NCI-H748 treated with DMSO at 0.1 percent for 48 hours (cell line): Measurements from ENCODE around the gene CASK.

Experiments used
- DNase-seq: peaks from one replicate; lab custom pipeline; 2025; lab: John Stamatoyannopoulos, UW

The CASK gene

DNA sequence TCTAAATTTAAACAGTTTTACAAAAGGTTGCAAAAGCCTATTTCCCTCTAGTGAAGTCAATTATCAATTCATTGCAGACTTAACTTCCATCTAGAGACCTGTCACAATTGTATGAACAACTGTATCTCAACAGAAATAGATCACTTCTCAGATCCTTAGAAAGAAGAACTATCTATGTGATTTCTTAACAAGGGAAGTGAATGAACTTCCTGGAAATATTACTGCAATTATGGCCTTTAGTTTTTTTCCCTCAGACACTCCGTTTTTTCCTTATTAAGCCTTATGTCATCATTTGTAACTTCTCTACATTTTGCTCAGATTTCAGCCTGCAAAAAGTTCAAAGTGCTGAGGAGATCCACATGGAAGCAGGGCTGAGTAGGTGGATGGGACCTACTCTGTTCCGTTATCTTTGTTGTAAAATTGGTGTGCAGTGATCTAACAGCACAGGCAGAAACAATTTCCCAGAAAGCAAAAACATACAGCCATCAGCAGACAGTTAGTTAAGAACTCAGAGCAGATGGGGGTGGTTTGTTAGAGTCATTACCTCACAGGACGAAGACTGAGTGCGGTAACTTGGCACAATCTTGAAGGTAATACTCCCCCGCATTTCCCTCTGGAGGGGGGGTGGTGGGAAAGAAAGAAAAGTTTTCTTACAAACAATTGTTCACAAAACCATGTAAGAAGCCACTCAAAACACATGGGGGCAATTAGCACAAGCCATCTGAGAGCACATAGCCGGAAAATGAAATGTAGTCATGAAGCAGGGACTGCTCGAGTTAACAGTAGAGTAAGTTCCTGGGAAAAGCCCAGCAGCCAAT is 363.9 kb downstream of the CASK start:
- DNase-seq = no peak

DNA sequence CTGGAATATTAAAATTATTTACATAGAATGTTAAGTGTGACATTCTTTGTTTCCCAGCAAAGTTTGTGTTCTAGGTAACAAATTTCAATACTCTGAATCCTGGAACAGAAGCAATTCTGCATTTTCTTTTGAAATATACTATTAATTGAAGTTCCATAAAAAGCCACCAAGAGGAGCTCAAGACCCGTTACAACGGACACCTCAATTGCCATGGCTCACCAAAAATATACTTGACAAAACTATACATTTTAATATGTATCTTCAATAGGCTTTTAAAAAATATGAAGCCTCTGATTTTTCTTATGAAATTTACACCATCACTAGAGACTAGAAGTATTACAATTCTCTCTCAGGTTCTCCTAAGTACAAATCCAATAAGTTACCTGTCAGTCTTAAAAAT is 364.8 kb downstream of the CASK start:
- DNase-seq = no peak

DNA sequence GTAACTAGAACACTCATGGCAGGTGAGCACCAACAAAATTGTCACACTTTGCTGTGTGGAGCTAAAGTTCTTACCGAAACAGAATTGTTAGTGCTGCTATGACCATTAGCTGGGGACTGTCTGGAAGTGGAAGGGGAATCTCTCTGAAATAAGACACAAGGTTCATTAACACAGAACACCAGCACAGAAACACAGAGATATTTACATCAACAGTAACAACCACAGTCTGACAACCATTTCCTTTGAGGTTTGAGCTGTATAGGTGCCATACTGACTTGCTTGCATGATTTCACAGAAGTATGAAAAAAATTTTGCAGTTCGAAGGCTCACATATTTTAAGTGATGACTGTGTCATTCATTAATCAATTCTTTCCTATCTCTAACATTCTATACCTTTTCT is 366.4 kb downstream of the CASK start:
- no peak for DNase-seq

DNA sequence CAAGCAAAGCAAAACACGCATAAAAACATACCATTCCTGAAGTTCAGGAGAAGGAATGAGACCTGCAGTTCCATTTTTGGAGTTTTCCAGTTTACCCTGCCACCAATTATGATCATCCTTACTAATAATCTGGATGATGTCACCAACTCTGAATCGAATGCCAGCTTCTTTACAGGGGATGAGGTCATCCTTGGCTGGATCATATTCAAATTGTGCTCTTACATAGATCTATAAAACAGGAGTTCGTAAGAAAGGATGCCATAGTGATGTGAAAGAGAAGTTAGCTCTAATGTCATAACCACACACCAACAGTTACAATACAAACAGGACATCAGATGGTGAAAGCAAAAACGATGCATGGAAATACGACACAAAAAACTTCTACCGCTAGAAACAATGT is 369.7 kb downstream of the CASK start:
- DNase-seq = no peak

DNA sequence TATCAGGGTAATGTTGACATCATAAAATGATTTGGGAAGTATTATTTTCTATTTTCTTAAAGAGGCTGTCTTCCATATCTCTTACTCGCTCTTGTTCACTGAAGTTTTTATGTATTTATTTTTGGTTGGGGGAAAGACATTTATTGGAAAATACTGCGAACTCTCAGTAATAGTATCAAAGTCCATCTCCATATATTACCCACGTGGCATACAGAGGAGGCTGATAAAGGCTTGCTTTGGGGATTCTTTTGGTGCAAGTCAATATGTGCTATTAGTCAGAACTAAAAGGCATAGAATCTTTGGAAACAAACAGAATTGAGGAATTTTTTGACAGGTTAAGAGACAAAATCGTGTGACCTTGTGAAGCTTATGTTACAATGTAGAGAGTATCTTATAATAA is 374.9 kb downstream of the CASK start:
- no peak for DNase-seq

DNA sequence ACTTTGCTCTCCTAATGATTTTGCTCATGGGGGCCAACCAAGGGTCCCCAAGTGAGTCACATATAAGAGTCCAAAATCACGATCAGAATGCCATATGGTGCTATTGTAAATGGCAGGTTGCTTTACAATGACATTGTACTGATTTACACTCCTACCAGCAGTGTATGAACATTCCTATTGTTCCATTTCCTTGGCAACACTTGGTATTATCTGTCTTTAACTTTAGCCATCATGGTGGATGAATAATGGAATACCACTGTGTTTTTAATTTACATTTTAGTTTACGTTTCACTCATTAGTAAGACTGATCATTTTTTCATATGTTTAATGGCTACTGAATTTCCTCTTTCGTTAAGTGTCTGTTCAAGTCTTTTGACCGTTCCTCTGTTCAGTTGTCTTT is 379.7 kb downstream of the CASK start:
- DNase-seq = no peak

DNA sequence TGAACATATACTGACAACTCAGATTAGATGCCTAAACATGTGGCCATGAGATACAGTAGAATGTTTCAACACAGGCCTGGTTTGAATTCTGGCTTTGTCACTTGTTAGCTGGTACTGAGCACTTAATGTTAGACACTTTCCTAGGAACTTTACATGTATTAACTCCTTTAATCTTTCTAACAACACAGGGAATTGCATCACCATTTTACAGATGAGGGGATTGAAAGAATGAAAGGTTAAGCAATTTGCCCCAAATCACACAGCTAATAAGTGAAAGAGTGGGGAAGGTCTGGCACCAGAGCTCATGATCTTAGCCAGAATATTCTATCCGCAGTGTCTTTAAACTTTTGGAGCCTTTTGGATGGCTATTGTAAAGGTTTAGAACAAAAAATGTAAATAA is 380.3 kb downstream of the CASK start:
- DNase-seq = no peak

DNA sequence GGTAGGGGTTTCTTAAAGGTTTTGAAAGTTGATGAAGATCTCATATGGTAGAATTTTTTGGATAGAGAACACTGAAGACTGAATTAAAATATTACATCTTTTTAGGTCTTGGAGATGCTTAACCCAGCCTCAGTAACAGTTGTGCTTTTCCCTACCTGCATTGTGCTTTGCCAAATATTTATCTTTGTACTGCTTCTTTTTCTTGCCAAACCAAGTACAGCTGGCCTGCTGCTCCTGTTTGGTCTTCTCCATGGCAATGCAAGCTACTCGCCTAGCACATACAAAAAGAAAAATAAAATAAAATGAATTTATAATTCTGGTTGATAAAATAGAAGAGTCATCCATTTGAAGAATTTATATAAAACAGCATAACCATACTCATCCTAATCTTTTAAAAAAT is 380.8 kb downstream of the CASK start:
- DNase-seq = no peak

DNA sequence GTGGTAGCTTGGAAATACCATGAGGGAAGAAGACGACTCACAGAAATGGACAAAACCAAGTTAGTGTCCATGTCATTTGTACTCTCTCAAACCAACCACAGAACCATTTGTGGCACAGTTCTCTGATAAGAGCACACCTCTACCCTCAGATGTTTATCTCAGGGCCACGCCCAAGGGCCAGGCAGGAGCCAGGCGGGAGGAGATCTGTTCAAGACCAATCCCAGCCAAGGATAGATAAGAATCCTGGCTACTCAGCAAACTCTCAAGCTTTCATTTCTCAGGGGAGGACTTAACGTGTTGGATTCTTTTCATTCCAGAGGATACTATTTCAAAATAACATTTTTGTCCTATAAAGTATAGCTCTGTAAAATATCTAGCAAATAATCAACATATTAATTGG is 381.2 kb downstream of the CASK start:
- no peak for DNase-seq

DNA sequence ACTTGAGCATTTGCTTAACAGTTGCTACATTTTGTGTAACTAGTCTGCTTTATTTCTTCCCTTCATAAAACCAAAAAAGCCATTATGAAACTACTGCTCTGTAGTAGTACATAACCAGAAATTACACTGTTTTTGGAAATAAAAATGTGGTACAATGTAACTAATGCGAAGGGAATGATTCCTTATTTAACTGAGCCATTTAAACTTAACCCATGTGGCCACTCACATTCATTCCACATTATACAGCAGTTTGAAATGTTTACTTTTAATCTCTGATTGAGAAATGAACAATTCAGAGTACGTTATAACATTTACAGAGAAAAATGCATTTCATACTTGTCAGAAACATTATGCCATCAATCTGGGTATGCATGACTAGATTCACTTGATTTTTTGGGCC is 382.0 kb downstream of the CASK start:
- no peak for DNase-seq

DNA sequence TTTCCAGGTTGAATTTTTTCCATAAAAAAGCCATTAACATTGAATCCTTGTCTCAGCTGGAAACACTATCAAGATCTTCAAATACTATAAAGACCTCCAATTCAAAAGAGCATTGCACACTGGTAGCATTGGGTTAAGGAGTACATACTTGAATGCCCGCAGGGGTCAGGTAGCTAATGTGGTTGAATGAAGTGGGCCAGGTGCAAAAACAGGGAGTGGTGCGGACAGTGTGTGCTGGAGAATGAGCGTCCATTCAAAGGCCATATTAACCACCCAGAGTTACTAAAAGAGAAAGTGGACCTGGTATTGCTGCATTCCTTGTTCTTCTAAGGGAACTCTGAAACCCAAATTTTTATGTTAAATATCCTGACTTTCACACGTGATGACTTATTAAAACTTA is 384.6 kb downstream of the CASK start:
- DNase-seq = peak; percentile 18

DNA sequence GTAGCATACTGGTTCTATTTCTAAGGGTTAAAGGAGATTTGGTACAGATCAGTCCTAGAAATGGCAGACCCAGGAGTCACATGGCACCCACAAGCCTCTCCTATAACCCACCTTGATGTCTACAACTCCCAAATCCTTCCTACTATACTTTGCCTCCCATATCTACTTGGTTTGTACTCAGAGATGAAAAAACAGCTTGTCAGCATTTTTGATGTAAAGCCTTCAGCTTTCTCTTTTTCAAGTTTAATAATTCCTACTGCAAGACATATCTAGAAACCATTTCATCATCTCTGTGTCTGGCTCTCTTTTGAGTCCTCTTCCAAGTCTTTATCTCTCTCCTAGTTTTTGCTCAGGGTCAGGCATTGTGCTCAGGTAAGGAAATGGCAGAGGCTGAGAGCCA is 393.3 kb downstream of the CASK start:
- no peak for DNase-seq

DNA sequence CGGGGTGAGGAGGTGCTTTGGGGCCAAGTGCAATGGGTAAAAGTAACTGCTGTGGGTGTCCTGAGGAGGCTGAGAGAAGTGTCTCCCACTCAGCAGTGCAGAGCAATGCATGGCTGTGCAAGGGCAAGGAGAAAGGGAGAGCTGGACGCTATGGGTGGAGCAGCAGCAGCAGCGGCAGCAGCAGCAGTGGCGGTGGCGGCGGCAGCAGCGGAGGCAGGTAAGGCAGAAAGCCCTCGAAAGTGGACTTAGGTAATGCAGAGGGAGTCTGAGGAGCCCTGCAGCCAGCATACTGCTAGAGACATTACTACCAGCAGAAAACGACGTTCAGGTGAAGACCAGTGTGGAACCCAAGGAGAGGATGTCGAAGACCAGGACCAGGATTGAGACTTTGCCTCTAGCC is 394.1 kb downstream of the CASK start:
- no peak for DNase-seq

DNA sequence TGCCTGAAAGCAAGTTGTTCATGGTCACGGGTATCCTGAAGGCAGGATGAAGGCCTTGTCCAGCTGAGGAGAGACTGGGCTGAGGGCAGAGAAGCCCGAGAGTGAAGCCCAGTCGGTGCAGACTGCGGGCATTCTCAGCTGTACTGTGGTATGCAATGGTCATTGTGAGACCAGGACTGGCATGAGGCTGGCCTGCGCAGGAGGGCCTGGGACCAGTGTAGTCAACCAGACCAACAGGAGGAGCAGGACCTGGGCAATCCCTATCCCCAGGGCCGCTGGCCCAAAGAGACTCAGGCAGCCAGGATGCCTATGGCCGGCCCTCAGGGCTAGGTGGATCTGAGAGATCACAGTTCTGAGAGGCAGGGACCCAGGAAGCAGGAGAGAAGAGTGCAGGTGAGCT is 394.6 kb downstream of the CASK start:
- no peak for DNase-seq

DNA sequence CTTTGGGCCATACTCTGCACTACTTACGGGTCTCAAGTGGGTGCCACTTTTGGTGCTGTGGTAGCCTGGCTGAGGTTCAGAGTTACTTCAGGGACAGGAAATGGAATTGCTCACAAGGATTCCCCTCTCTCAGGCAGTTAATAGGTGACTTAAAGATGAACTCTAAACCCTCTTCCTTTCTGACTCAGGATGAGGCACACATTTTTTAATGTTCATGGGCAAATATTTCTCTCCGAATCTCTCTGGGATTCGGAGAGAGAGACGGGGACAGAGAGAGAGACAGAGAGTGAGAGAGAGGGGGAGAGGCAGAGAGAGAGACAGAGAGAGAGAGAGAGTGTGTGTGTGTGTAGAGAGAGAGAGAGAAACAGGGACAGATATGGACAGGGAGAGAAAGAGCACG is 396.4 kb downstream of the CASK start:
- DNase-seq = no peak

DNA sequence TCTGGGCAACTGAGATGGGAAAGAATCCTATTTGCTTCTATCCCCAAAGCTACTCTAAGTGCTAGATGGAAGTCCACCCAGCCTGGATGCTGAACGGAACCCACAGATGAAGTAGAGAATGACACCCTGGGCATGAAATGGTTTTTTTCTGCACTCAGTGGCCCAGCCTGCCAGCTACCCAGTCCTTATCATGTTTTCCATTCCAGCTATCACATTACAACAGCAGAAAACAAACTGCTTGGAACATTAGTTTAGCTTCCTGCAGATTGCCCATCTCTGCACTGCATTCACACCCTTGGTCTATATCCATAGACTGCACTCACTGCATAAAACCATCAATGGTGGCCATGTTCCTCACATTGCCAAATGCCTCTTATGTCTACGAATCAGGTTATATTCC is 397.1 kb downstream of the CASK start:
- no peak for DNase-seq

DNA sequence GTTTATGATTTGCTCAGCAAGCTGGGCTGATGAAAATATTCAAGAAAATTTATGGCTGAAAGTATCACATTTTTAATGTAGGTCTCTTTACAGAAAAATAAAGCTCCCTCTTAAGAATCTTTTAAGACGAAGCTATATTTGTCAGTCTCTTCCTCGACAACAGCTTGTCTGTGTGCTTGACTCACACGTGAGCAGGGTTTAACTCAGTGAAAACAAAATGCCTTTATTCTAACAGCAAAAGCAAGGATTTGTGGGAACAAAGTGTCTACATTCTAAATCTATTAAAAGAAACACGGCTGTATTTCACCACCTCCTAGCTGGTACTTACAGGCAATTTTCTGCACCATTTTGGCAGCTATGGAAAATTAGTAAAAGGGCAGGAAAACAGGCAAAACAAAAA is 400.7 kb downstream of the CASK start:
- no peak for DNase-seq

DNA sequence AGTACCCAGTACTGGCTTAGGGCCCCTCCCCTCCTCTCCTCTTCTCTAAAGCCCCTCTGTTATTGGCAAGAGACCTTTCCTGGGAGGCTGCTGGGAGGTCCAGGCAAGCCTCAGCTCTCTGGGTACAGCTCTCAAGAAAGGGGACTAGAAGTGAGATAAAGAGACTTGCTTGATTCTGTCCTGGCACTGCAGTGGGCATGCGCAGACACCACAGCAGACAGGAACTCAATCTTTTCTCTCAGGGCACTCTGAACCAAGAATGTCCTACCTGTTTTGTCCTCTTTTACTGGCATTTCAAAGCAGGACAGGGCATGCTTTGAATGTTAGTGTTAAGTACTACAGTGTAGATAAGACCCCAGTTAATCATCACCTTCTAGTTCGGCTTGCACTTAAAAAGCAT is 401.3 kb downstream of the CASK start:
- DNase-seq = no peak

DNA sequence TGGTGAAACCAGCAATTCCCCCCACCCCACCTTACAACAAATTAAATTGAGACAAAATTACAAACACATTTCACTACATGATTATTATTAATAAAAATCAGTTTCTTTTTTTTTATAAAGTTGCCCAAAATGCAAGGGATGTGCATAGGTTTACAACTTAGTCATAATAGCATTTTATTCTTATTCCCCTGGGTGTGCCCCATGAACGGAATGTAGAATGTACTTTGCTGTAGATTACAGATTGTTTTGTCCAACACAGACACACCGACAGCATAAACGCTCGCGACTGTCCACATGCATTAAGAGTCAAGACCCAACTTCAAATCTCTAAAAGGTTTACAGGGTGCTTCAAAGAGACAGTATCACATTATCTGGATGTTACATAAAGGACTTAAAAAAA is 403.9 kb downstream of the CASK start:
- DNase-seq = no peak

DNA sequence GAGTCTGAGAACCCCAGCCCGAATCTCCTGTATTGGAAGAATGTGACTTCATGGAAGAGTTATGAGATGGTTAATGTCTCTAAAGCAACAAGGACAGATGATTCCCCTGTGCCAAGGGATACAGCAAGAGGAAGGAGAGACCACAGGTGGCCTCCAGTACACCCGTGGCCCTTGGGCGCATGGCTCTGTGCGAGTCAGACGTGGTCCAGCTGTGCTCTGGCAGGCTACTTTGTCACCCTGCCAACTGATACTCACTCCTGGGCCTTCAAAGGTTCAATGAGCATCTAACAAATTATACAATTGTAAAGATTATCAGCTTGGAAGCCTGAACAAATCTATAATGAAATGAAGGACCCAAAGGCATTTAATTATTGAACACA is 404.5 kb downstream of the CASK start:
- DNase-seq = no peak

DNA sequence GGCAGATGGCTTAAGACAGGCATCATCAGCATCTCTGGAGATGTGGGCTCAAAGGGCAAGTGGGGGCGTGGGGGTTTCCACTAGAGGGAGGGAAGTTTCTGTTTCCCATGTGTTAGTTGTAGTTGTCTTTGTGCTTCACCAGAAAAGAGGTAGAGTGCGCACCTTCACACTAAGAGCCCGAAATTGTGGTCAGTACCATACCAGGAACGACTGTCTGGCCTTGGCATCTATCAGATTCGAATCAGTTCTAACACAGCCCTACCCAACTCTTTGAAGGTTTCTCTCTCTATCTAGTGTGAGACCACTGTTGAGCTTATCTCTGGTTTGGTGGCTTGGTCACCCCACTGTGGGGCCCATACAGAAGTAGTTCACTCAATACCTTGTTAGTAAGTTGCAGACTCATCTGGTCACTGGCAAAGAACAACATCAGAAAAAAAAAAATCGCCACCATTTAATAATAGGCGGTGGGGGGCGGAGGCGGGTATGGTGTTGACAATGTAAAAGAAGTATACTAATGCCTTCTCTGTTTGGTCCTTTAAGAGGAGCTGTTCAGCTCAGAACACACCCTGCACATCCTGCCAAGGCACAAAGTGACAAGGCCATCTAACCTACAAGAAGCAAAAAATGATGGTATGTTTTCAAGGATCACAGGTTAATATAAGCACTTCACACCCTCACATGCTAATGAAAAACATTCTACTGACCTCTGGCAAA is 405.1 kb downstream of the CASK start:
- no peak for DNase-seq

DNA sequence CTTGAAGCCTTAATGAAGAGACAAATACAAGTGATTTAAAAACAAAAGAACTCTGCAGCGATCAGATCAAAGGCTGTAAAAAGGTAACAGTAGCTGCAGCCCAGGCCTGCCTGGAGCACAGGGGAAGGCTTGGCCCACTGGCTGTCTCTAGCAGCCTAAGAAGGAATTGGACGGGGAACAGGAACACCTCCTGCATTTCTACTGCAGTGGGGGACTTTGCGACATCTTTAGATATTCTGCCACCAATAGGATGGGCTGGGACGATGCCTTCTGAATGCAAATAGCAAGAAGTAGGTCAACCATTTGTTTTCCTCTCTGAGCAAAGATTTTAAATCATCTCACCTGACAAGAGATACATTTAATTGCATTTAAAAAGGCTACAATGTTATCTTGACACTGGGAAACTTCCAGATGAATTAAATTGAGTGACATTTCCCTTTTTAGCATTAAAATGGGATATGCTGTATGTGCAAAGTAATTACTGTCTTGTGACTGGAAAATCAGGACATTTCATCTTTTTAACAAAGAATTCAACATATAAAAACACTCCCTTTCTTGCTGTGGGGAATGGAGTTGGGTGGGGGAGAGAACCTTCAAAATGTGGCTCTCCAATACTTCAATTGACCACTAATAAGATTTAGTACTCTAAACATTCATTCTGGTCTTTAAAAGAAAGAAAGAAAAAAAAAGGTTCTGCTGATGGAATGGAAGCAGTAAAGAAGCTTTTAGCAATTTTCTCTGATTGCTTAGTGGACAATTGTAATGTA is 406.2 kb downstream of the CASK start:
- no peak for DNase-seq

DNA sequence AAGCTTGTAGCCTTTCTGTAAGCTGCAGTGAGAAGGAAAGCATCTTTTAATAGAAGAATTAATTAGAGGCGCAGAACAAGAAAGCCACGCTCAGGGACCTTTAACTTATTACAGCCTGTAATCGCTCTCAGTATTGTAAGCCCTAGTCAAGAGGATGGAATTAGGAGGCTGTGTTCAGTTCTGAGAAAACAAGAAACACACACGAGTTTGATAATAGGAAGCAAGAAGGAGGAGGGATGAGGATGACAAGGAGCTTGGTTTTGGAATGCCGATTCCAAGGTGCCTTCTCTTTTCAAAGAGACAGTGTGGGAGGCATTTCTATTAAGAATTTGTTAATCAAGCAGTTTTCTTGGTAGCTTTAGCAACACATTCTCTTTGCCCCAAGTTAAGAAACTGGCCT is 406.9 kb downstream of the CASK start:
- DNase-seq = no peak
